Epithelial cell of esophagus (primary cell): ENCODE data around the gene LRRC73.
"Not testable (repeated sequence)": the region's sequence is repeated elsewhere in the genome, so short reads cannot be mapped to it uniquely, and the experiment has no call there.

Experiments used
- DNase-seq: peaks from one replicate; pipeline ENCODE4 v3.0.0; 2010; ENCODE audit warnings: low read depth
- H3K4me3 ChIP-seq: 2 replicates; pipeline ENCODE4 v1.5.1; 2011; ENCODE audit warnings: mild to moderate bottlenecking, low read length, control low read depth
- CTCF ChIP-seq: IDR thresholded peaks from 2 replicates; pipeline ENCODE4 v1.5.1; 2011; ENCODE audit warnings: low read depth, mild to moderate bottlenecking, low read length, control low read depth, inconsistent platforms; ENCODE audit not compliant: insufficient read depth; ENCODE audit errors: missing control alignments

LRRC73 gene

GRCh38 chr6:43468748-43469681, 41.1 kb downstream of the LRRC73 start:
- peak; percentile 33 for DNase-seq
- no peak overlapping the region for H3K4me3 ChIP-seq
- no peak for TF ChIP-seq CTCF

GRCh38 chr6:43468240-43468639, 41.9 kb downstream of the LRRC73 start:
- no peak for TF ChIP-seq CTCF

GRCh38 chr6:43467752-43468151, 42.4 kb downstream of the LRRC73 start:
- TF ChIP-seq CTCF, result no peak
- no peak overlapping the region for H3K4me3 ChIP-seq
- no peak for DNase-seq

More at GRCh38 chr6:43468240-43468639, 41.9 kb downstream of the LRRC73 start:
- no peak overlapping the region for H3K4me3 ChIP-seq
- DNase-seq, result no peak

- H3K4me3 ChIP-seq, DNase-seq: not testable (repeated sequence)
Measured at GRCh38 chr6:43467265-43467664, 42.9 kb downstream of the LRRC73 start.

- no peak overlapping the region for H3K4me3 ChIP-seq
- no peak for TF ChIP-seq CTCF
- DNase-seq, result peak; percentile 20
Measured at GRCh38 chr6:43465948-43466347, 44.2 kb downstream of the LRRC73 start.

GRCh38 chr6:43464337-43464736, 45.8 kb downstream of the LRRC73 start:
- no peak for TF ChIP-seq CTCF
- no peak overlapping the region for H3K4me3 ChIP-seq
- DNase-seq, result no peak

- DNase-seq, result no peak
- TF ChIP-seq CTCF, result no peak
- no peak overlapping the region for H3K4me3 ChIP-seq
Measured at GRCh38 chr6:43461936-43462335, 48.2 kb downstream of the LRRC73 start.
